Fibroblast of lung (primary cell): Measurements from ENCODE around the gene RPRD1A. TPM values are rescaled to one million over a fixed set of nuclear protein-coding genes. Genes with fewer than 3 reads are reported as not detected.
"Not testable (repeated sequence)": the region's sequence is repeated elsewhere in the genome, so short reads cannot be mapped to it uniquely, and the experiment has no call there.

ENCODE experiments used
- DNase-seq, 2 donors: peaks; one replicate each; pipeline versions ENCODE4 v3.0.0 to v3.0.0-alpha.2; 2010; ENCODE audit warnings: low read depth in 2 of 2
- H2AFZ ChIP-seq: 2 replicates; pipeline ENCODE4 v1.5.1; 2012; ENCODE audit warnings: low read length, control low read depth, inconsistent platforms
- H3K27ac ChIP-seq: 2 replicates; pipeline ENCODE4 v1.5.1; 2011; ENCODE audit warnings: low read length, control low read depth; ENCODE audit not compliant: insufficient read depth
- H3K27me3 ChIP-seq: 2 replicates; pipeline ENCODE4 v1.5.1; 2011; ENCODE audit warnings: mild to moderate bottlenecking, low read length; ENCODE audit not compliant: control insufficient read depth, insufficient read depth
- H3K36me3 ChIP-seq: 2 replicates; pipeline ENCODE4 v1.5.1; 2011; ENCODE audit warnings: low read length; ENCODE audit not compliant: control insufficient read depth, insufficient read depth
- H3K4me1 ChIP-seq: 2 replicates; pipeline ENCODE4 v1.5.1; 2011; ENCODE audit warnings: low read length; ENCODE audit not compliant: control insufficient read depth, insufficient read depth; ENCODE audit errors: extremely low read depth
- H3K4me2 ChIP-seq: 2 replicates; pipeline ENCODE4 v1.5.1; 2011; ENCODE audit warnings: low read length, control low read depth; ENCODE audit not compliant: insufficient read depth; ENCODE audit errors: extremely low read depth
- H3K4me3 ChIP-seq, 4 experiments: fragments of 200-600 bp in 1 of 4; sonication (generic) in 1 of 4; replicated peaks in 1 of 4; 2 replicates each; pipeline ENCODE4 v1.5.1; 2011 to 2016; ENCODE audit warnings: low read length in 4 of 4, low read depth in 3 of 4, mild to moderate bottlenecking in 3 of 4, control low read depth in 2 of 4, inconsistent platforms in 1 of 4, mixed read lengths in 1 of 4; ENCODE audit not compliant: insufficient read depth in 1 of 4; ENCODE audit errors: control extremely low read depth in 1 of 4
- H3K79me2 ChIP-seq: 2 replicates; pipeline ENCODE4 v1.5.1; 2012; ENCODE audit warnings: mild to moderate bottlenecking, low read length, inconsistent platforms; ENCODE audit not compliant: control insufficient read depth, insufficient read depth
- H3K9ac ChIP-seq: 2 replicates; pipeline ENCODE4 v1.5.1; 2011; ENCODE audit warnings: mild to moderate bottlenecking, low read length, control low read depth; ENCODE audit not compliant: insufficient read depth
- H3K9me3 ChIP-seq: 2 replicates; pipeline ENCODE4 v1.5.1; 2012; ENCODE audit warnings: low read depth, low read length; ENCODE audit not compliant: control insufficient read depth, insufficient read depth
- H4K20me1 ChIP-seq: 2 replicates; pipeline ENCODE4 v1.5.1; 2011; ENCODE audit warnings: low read length; ENCODE audit not compliant: control insufficient read depth, insufficient read depth; ENCODE audit errors: extremely low read depth
- CTCF ChIP-seq, 2 donors: IDR thresholded peaks in 1 of 2; conservative IDR thresholded peaks in 1 of 2; 1 replicate in 1 of 2; 2 replicates in 1 of 2; pipeline ENCODE4 v1.5.1; 2011 to 2012; ENCODE audit warnings: low read length in 2 of 2, control low read depth in 1 of 2, inconsistent platforms in 1 of 2, low read depth in 1 of 2, mild to moderate bottlenecking in 1 of 2
- EZH2 ChIP-seq: IDR thresholded peaks from 2 replicates; pipeline ENCODE4 v1.5.1; 2012; ENCODE audit warnings: low read length, control low read depth, mild to moderate bottlenecking; ENCODE audit errors: missing control alignments
- polyA plus RNA-seq, 2 donors: library from polyadenylated mRNA; depleted of rRNA in 1 of 2; stranded (reverse) in 1 of 2; unstranded in 1 of 2; fragments of >200 nt; gene quantifications; 2 replicates each; pipeline ENCODE4 v1.2.1, GENCODE V29; 2011 to 2012; ENCODE audit warnings: missing spikeins in 1 of 2
- total RNA-seq: library from RNA; depleted of rRNA; stranded (reverse); fragments of >200 nt; gene quantifications from 2 replicates; pipeline ENCODE4 v1.2.1, GENCODE V29; 2014

The RPRD1A gene
- total and polyA plus RNA-seq, 2 donors (not counting 1 experiment from before 2014, with no cell fraction given), result 36.4 to 46.2 TPM

- DNase-seq, result no peak
- TF ChIP-seq CTCF (conservative IDR thresholded peaks at IDR 0.05 in 1 of 2, IDR thresholded peaks at IDR 0.05 in 1 of 2; ENCODE audit: low read depth in 1 of 2, low read length in 2 of 2), result no peak
- no peak for TF ChIP-seq EZH2
- Histone ChIP-seq H3K79me2 (peaks cover 50% of the 10 kb centered on the region), H3K36me3 (no peaks in the 10 kb centered on the region), H3K27ac (peak overlapping the region; percentile 97), H3K9ac (peak overlapping the region; percentile 96), H3K27me3 (no peaks in the 10 kb centered on the region), H3K4me1 (no peaks in the 10 kb centered on the region), H3K9me3 (no peaks in the 10 kb centered on the region), H3K4me3 (peak overlapping the region; percentile 64 to 100 (median 87)), H2AFZ (peak overlapping the region; percentile 91), H4K20me1 (peaks cover 2% of the 10 kb centered on the region), H3K4me2 (peak overlapping the region; percentile 98)
Measured at GRCh38 chr18:36066686-36067054, 689 bp downstream of the RPRD1A start.

- no peaks in the 10 kb centered on the region for H3K36me3 ChIP-seq
- no peak overlapping the region for H2AFZ ChIP-seq
- H3K9ac ChIP-seq, result no peak overlapping the region
- peak; percentile 49 to 79 for DNase-seq
- peaks cover 2% of the 10 kb centered on the region for H4K20me1 ChIP-seq
- peak overlapping the region; percentile 97 for H3K27ac ChIP-seq
- H3K9me3 ChIP-seq, result no peaks in the 10 kb centered on the region
- no peaks in the 10 kb centered on the region for H3K4me1 ChIP-seq
- H3K4me3 ChIP-seq, result peak overlapping the region; percentile 64 to 100 (median 87)
- H3K4me2 ChIP-seq, result peak overlapping the region; percentile 98
- peaks cover 55% of the 10 kb centered on the region for H3K79me2 ChIP-seq
- H3K27me3 ChIP-seq, result no peaks in the 10 kb centered on the region
- TF ChIP-seq CTCF (conservative IDR thresholded peaks at IDR 0.05 in 1 of 2, IDR thresholded peaks at IDR 0.05 in 1 of 2; ENCODE audit: low read depth in 1 of 2, low read length in 2 of 2) (no peak), EZH2 (no peak)
Measured at GRCh38 chr18:36066001-36066400, 1.4 kb downstream of the RPRD1A start.

- not testable (repeated sequence) for H3K27ac ChIP-seq, H3K4me2 ChIP-seq, H3K27me3 ChIP-seq, DNase-seq, H4K20me1 ChIP-seq, H3K4me3 ChIP-seq, H3K36me3 ChIP-seq, H3K9ac ChIP-seq, H3K9me3 ChIP-seq, H2AFZ ChIP-seq, H3K4me1 ChIP-seq
- H3K79me2 ChIP-seq, result peaks cover 62% of the 10 kb centered on the region
Measured at GRCh38 chr18:36064809-36065079, 2.6 kb downstream of the RPRD1A start.
